T-cell (primary cell): ENCODE data around the gene KAT5. TPM values are rescaled to one million over a fixed set of nuclear protein-coding genes. Genes with fewer than 3 reads are reported as not detected.

Experiments
- ATAC-seq, 4 experiments: fragments of 200-7000 bp in 3 of 4; fragments of 150-1000 bp in 1 of 4; cut with Tn5 transposase; replicated peaks in 1 of 4; 1 replicate in 3 of 4; 2 replicates in 1 of 4; pipeline ENCODE4 v1.10.0; 2021; ENCODE audit warnings: moderate library complexity in 3 of 4, mild to moderate bottlenecking in 2 of 4, moderate number of reproducible peaks in 1 of 4
- CTCF ChIA-PET, 2 donors: fragments of 300-600 bp; sonication (Branson Sonifier 250); formaldehyde crosslinking; loops; one replicate each; lab custom pipeline; 2022; ENCODE audit warnings: antibody characterized with exemption in 2 of 2; lab: Charles Lee
- POLR2A ChIA-PET, 2 donors: fragments of 300-600 bp; sonication (Branson Sonifier 250); formaldehyde crosslinking; loops; one replicate each; lab custom pipeline; 2022; ENCODE audit warnings: antibody characterized with exemption in 2 of 2; lab: Charles Lee
- DNase-seq, 35 experiments: peaks; one replicate each; pipeline versions ENCODE4 v3.0.0 to v3.0.0-alpha.2; 2013 to 2023
- H3K27ac ChIP-seq: one replicate; pipeline ENCODE4 v1.5.1; 2013; ENCODE audit warnings: low read length
- H3K27me3 ChIP-seq, 2 experiments: replicated peaks in 1 of 2; 1 replicate in 1 of 2; 2 replicates in 1 of 2; pipeline versions ENCODE4 v1.6.1 to v1.7.0; 2013; ENCODE audit warnings: low read length in 1 of 2, mixed read lengths in 1 of 2; ENCODE audit not compliant: control insufficient read depth in 2 of 2, insufficient read depth in 2 of 2; ENCODE audit errors: extremely low read depth in 1 of 2
- H3K36me3 ChIP-seq, 2 donors: 1 replicate in 1 of 2; 2 replicates in 1 of 2; pipeline versions ENCODE4 v1.6.1 to v1.7.0; 2013; ENCODE audit warnings: low read length in 1 of 2; ENCODE audit not compliant: control insufficient read depth in 2 of 2, insufficient read depth in 1 of 2; ENCODE audit errors: extremely low read depth in 1 of 2
- H3K4me1 ChIP-seq, 2 experiments: 1 replicate in 1 of 2; 2 replicates in 1 of 2; pipeline versions ENCODE4 v1.6.1 to v1.7.0; 2013; ENCODE audit warnings: low read length in 2 of 2, mixed read lengths in 1 of 2; ENCODE audit not compliant: insufficient read depth in 2 of 2, control insufficient read depth in 1 of 2; ENCODE audit errors: extremely low read depth in 1 of 2
- H3K4me3 ChIP-seq, 2 donors: 1 replicate in 1 of 2; 2 replicates in 1 of 2; pipeline versions ENCODE4 v1.5.1 to v1.7.0; 2013; ENCODE audit warnings: mild to moderate bottlenecking in 2 of 2, low read length in 1 of 2, moderate library complexity in 1 of 2; ENCODE audit not compliant: control insufficient read depth in 1 of 2; ENCODE audit errors: extremely low read depth in 1 of 2
- H3K9me3 ChIP-seq: 2 replicates; pipeline ENCODE4 v1.7.0; 2013
- H3K27ac Mint-ChIP-seq, 2 donors: one replicate each; pipeline ENCODE4 v1.8.0; 2020 to 2021; ENCODE audit warnings: mild to moderate bottlenecking in 2 of 2, mixed read lengths in 2 of 2
- H3K27me3 Mint-ChIP-seq, 2 donors: one replicate each; pipeline ENCODE4 v1.8.0; 2021 to 2022; ENCODE audit warnings: mixed read lengths in 2 of 2
- H3K36me3 Mint-ChIP-seq: one replicate; pipeline ENCODE4 v1.8.0; 2021; ENCODE audit warnings: mixed read lengths
- H3K4me1 Mint-ChIP-seq, 3 donors: one replicate each; pipeline ENCODE4 v1.8.0; 2020 to 2022; ENCODE audit warnings: mixed read lengths in 3 of 3, mild to moderate bottlenecking in 1 of 3
- H3K4me3 Mint-ChIP-seq, 3 donors: one replicate each; pipeline ENCODE4 v1.8.0; 2020 to 2022; ENCODE audit warnings: mild to moderate bottlenecking in 3 of 3, mixed read lengths in 3 of 3, moderate library complexity in 3 of 3
- H3K9me3 Mint-ChIP-seq, 3 donors: one replicate each; pipeline ENCODE4 v1.8.0; 2020 to 2022; ENCODE audit warnings: mixed read lengths in 3 of 3
- WGBS: methylation state at CpG from one replicate; pipeline ENCODE4 v1.1.5; 2013; ENCODE audit warnings: missing lambda C conversion rate; ENCODE audit not compliant: insufficient coverage; 5-methylcytosine and 5-hydroxymethylcytosine counted together
- total RNA-seq, 35 experiments: library from RNA in 6 of 35; stranded (reverse) in 6 of 35; fragments of 120-200 nt in 1 of 35; gene quantifications; one replicate each; pipeline versions ENCODE4 v1.2.1 to v1.2.4 and lab custom pipeline; 2013 to 2026

KAT5 gene
- total RNA-seq, 5 donors from 2014 or later (not counting 1 experiment from before 2014, with no cell fraction given), result 99.9 to 111 (median 104) TPM

- Mint-ChIP-seq H3K27ac (peak overlapping the region; percentile 34 to 71), H3K4me3 (peak overlapping the region; percentile 25 to 88 (median 61)), H3K4me1 (peaks cover 36 to 39% (median 38%) of the 10 kb centered on the region in 3 donors), H3K27me3 (no peaks in the 10 kb centered on the region), H3K9me3 (no peaks in the 10 kb centered on the region), H3K36me3 (peaks cover 39% of the 10 kb centered on the region)
- peak overlapping the region in 1 of 2 donors; percentile 87 for H3K4me3 ChIP-seq
- H3K27me3 ChIP-seq, result peaks cover 0 to 6% of the 10 kb centered on the region in 2 experiments
- DNase-seq (no peak), ATAC-seq (no peak)
- H3K36me3 ChIP-seq, result peaks cover 21 to 54% of the 10 kb centered on the region in 2 donors
- peaks cover 7 to 32% of the 10 kb centered on the region in 2 experiments for H3K4me1 ChIP-seq
- peak overlapping the region; percentile 97 for H3K27ac ChIP-seq
- ChIA-PET CTCF (interaction anchor here (0.6 to 2.0 kb wide), 2 partner anchors 105 to 841 kb away, joined by 3 to 20 read pairs; no protein-coding TSS in a partner anchor), POLR2A (no interaction called here)
- H3K9me3 ChIP-seq, result no peaks in the 10 kb centered on the region
- 96% methylated on average over 15 of the region's 24 CpGs for WGBS
These were observed 1.3 kb downstream of the KAT5 start for GRCh38 chr11:65713212-65713969.

GRCh38 chr11:65714433-65714832, 2.4 kb downstream of the KAT5 start:
- ATAC-seq (no peak), DNase-seq (no peak)
- WGBS, result 98% methylated on average over 8 of the region's 16 CpGs
- no peaks in the 10 kb centered on the region for H3K27me3 Mint-ChIP-seq
- Histone ChIP-seq H3K27ac (no peak overlapping the region), H3K4me1 (peaks cover 12 to 42% of the 10 kb centered on the region in 2 experiments), H3K9me3 (no peaks in the 10 kb centered on the region), H3K4me3 (no peak overlapping the region), H3K36me3 (peaks cover 26 to 65% of the 10 kb centered on the region in 2 donors), H3K27me3 (no peaks in the 10 kb centered on the region)
- H3K27ac Mint-ChIP-seq, result peak overlapping the region in 1 of 2 donors; percentile 28
- H3K36me3 Mint-ChIP-seq, result peaks cover 43% of the 10 kb centered on the region
- H3K9me3 Mint-ChIP-seq, result no peaks in the 10 kb centered on the region
- ChIA-PET POLR2A (no interaction called here), CTCF (no interaction called here)
- peaks cover 46 to 49% (median 48%) of the 10 kb centered on the region in 3 donors for H3K4me1 Mint-ChIP-seq
- H3K4me3 Mint-ChIP-seq, result peak overlapping the region in 2 of 3 donors; percentile 7 to 49

- ChIA-PET CTCF (no interaction called here), POLR2A (no interaction called here)
- Mint-ChIP-seq H3K4me3 (no peak overlapping the region), H3K27me3 (no peaks in the 10 kb centered on the region), H3K36me3 (peaks cover 43% of the 10 kb centered on the region), H3K4me1 (peaks cover 54 to 58% (median 54%) of the 10 kb centered on the region in 3 donors), H3K27ac (no peak overlapping the region), H3K9me3 (no peaks in the 10 kb centered on the region)
- whole genome bisulfite sequencing, result 88% methylated on average over 4 of the region's 7 CpGs
- H3K27me3 ChIP-seq, result no peaks in the 10 kb centered on the region
- no peak overlapping the region for H3K27ac ChIP-seq
- no peaks in the 10 kb centered on the region for H3K9me3 ChIP-seq
- no peak for DNase-seq
- peaks cover 29 to 65% of the 10 kb centered on the region in 2 donors for H3K36me3 ChIP-seq
- peaks cover 16 to 47% of the 10 kb centered on the region in 2 experiments for H3K4me1 ChIP-seq
- ATAC-seq, result no peak
- H3K4me3 ChIP-seq, result no peak overlapping the region
These were observed 4.2 kb downstream of the KAT5 start for GRCh38 chr11:65716302-65716701.

GRCh38 chr11:65716774-65717405, 4.8 kb downstream of the KAT5 start:
- no peak overlapping the region for H3K4me3 Mint-ChIP-seq
- H3K9me3 Mint-ChIP-seq, result no peaks in the 10 kb centered on the region
- H3K4me1 Mint-ChIP-seq, result peaks cover 51 to 57% (median 54%) of the 10 kb centered on the region in 3 donors
- 90% methylated on average over 10 of the region's 14 CpGs for WGBS
- Histone ChIP-seq H3K4me1 (peaks cover 16 to 41% of the 10 kb centered on the region in 2 experiments), H3K27me3 (no peaks in the 10 kb centered on the region), H3K9me3 (no peaks in the 10 kb centered on the region), H3K27ac (no peak overlapping the region), H3K4me3 (no peak overlapping the region), H3K36me3 (peaks cover 29 to 65% of the 10 kb centered on the region in 2 donors)
- CTCF ChIA-PET, result no interaction called here
- no peaks in the 10 kb centered on the region for H3K27me3 Mint-ChIP-seq
- H3K27ac Mint-ChIP-seq, result no peak overlapping the region
- peaks cover 43% of the 10 kb centered on the region for H3K36me3 Mint-ChIP-seq
- POLR2A ChIA-PET, result no interaction called here
- ATAC-seq (no peak), DNase-seq (no peak)

GRCh38 chr11:65717906-65718305, 5.9 kb downstream of the KAT5 start:
- peaks cover 29 to 63% of the 10 kb centered on the region in 2 donors for H3K36me3 ChIP-seq
- CTCF ChIA-PET, result no interaction called here
- ATAC-seq, result no peak
- WGBS, result 86% methylated on average over 5 of the region's 6 CpGs
- no peak overlapping the region for H3K27ac ChIP-seq
- H3K27me3 ChIP-seq, result no peaks in the 10 kb centered on the region
- POLR2A ChIA-PET, result no interaction called here
- Mint-ChIP-seq H3K27ac (no peak overlapping the region), H3K36me3 (peaks cover 40% of the 10 kb centered on the region), H3K27me3 (no peaks in the 10 kb centered on the region), H3K4me1 (peaks cover 44 to 52% (median 48%) of the 10 kb centered on the region in 3 donors), H3K4me3 (peak overlapping the region in 1 of 3 donors; percentile 90), H3K9me3 (no peaks in the 10 kb centered on the region)
- H3K4me1 ChIP-seq, result peaks cover 11 to 31% of the 10 kb centered on the region in 2 experiments
- H3K4me3 ChIP-seq, result no peak overlapping the region
- no peak for DNase-seq
- no peaks in the 10 kb centered on the region for H3K9me3 ChIP-seq

GRCh38 chr11:65718531-65718930, 6.5 kb downstream of the KAT5 start:
- WGBS, result 100% methylated on average over 4 of the region's 4 CpGs
- Histone ChIP-seq H3K9me3 (no peaks in the 10 kb centered on the region), H3K4me3 (no peak overlapping the region), H3K4me1 (peaks cover 11 to 25% of the 10 kb centered on the region in 2 experiments), H3K27ac (no peak overlapping the region), H3K27me3 (no peaks in the 10 kb centered on the region), H3K36me3 (peaks cover 28 to 56% of the 10 kb centered on the region in 2 donors)
- Mint-ChIP-seq H3K4me1 (peaks cover 44 to 47% (median 46%) of the 10 kb centered on the region in 3 donors), H3K4me3 (peak overlapping the region; percentile 87 to 93 (median 90)), H3K27me3 (no peaks in the 10 kb centered on the region), H3K27ac (no peak overlapping the region), H3K36me3 (peaks cover 36% of the 10 kb centered on the region), H3K9me3 (no peaks in the 10 kb centered on the region)
- ChIA-PET POLR2A (no interaction called here), CTCF (no interaction called here)
- ATAC-seq (no peak), DNase-seq (no peak)
